NT2/D1 (cell line): ENCODE measurements around the gene CRY2.

Experiments
- DNase-seq: peaks from one replicate; pipeline ENCODE4 v3.0.0-alpha.2; 2011; ENCODE audit warnings: low read depth, low spot score
- H3K27me3 ChIP-seq: 2 replicates; pipeline ENCODE4 v1.6.0; 2011; ENCODE audit warnings: mild to moderate bottlenecking; ENCODE audit not compliant: insufficient read length, insufficient read depth
- H3K36me3 ChIP-seq: 2 replicates; pipeline ENCODE4 v1.6.1; 2011; ENCODE audit warnings: mild to moderate bottlenecking, low read length, mixed read lengths; ENCODE audit not compliant: insufficient read depth, insufficient read length
- H3K4me1 ChIP-seq: 2 replicates; pipeline ENCODE4 v1.5.1; 2011; ENCODE audit not compliant: insufficient read depth, insufficient read length
- H3K4me3 ChIP-seq: 2 replicates; pipeline ENCODE4 v1.5.1; 2011; ENCODE audit warnings: low read depth; ENCODE audit not compliant: insufficient read length
- H3K9ac ChIP-seq: 2 replicates; pipeline ENCODE4 v1.6.0; 2011; ENCODE audit warnings: low read depth; ENCODE audit not compliant: insufficient read length
- H3K9me3 ChIP-seq: 2 replicates; pipeline ENCODE4 v1.5.1; 2011; ENCODE audit warnings: mild to moderate bottlenecking, low read length; ENCODE audit not compliant: insufficient read depth
- SUZ12 ChIP-seq: IDR thresholded peaks from 2 replicates; pipeline ENCODE4 v1.6.1; 2011; ENCODE audit not compliant: insufficient read length, insufficient read depth; ENCODE audit errors: extremely low read depth
- YY1 ChIP-seq: IDR thresholded peaks from 2 replicates; pipeline ENCODE4 v1.6.1; 2011; ENCODE audit not compliant: insufficient read length, insufficient read depth
- ZNF274 ChIP-seq: IDR thresholded peaks from 2 replicates; pipeline ENCODE4 v1.6.1; 2011; ENCODE audit warnings: mild to moderate bottlenecking, low read depth, low read length

The CRY2 gene

GRCh38 chr11:45918962-45919675, 71.8 kb downstream of the CRY2 start:
- TF ChIP-seq YY1: no peak
- TF ChIP-seq SUZ12: no peak
- TF ChIP-seq ZNF274: no peak
- DNase-seq: no peak
- peaks cover 29% of the 10 kb centered on the region for H3K27me3 ChIP-seq
- peak overlapping the region; percentile 98 for H3K4me3 ChIP-seq
- H3K4me1 ChIP-seq: peaks cover 27% of the 10 kb centered on the region
- H3K36me3 ChIP-seq: peaks cover 23% of the 10 kb centered on the region
- H3K9me3 ChIP-seq: no peaks in the 10 kb centered on the region
- peak overlapping the region; percentile 68 for H3K9ac ChIP-seq

- Histone ChIP-seq H3K4me3 (no peak overlapping the region), H3K36me3 (peaks cover 14% of the 10 kb centered on the region), H3K9ac (peak overlapping the region; percentile 34), H3K27me3 (peaks cover 29% of the 10 kb centered on the region), H3K9me3 (no peaks in the 10 kb centered on the region), H3K4me1 (peaks cover 27% of the 10 kb centered on the region)
- no peak for TF ChIP-seq YY1
- TF ChIP-seq ZNF274: no peak
- no peak for DNase-seq
Observed at GRCh38 chr11:45919806-45920530, 72.7 kb downstream of the CRY2 start.

GRCh38 chr11:45920531-45921477, 73.5 kb downstream of the CRY2 start:
- Histone ChIP-seq H3K27me3 (peaks cover 29% of the 10 kb centered on the region), H3K4me1 (peaks cover 27% of the 10 kb centered on the region), H3K9ac (peak overlapping the region; percentile 51), H3K9me3 (no peaks in the 10 kb centered on the region), H3K36me3 (peaks cover 6% of the 10 kb centered on the region), H3K4me3 (no peak overlapping the region)
- TF ChIP-seq ZNF274 (no peak), SUZ12 (no peak), YY1 (no peak)
- DNase-seq: no peak

- H3K27me3 ChIP-seq: peaks cover 29% of the 10 kb centered on the region
- peak overlapping the region; percentile 67 for H3K4me3 ChIP-seq
- peak overlapping the region; percentile 51 for H3K9ac ChIP-seq
- peaks cover 7% of the 10 kb centered on the region for H3K36me3 ChIP-seq
- peaks cover 26% of the 10 kb centered on the region for H3K4me1 ChIP-seq
- no peak for DNase-seq
- no peak for TF ChIP-seq ZNF274
- no peak for TF ChIP-seq YY1
- TF ChIP-seq SUZ12: peak; percentile 27
- H3K9me3 ChIP-seq: no peaks in the 10 kb centered on the region
Observed at GRCh38 chr11:45921561-45922424, 74.5 kb downstream of the CRY2 start.

- H3K27me3 ChIP-seq: peaks cover 29% of the 10 kb centered on the region
- DNase-seq: no peak
- TF ChIP-seq ZNF274 (no peak), SUZ12 (peak; percentile 17)
- peak within 1 kb of the TSS; percentile 67 for H3K4me3 ChIP-seq
- no peaks in the 10 kb centered on the region for H3K9me3 ChIP-seq
- H3K36me3 ChIP-seq: peaks cover 13% of the 10 kb centered on the region
- H3K9ac ChIP-seq: peak within 1 kb of the TSS; percentile 88
- peaks cover 26% of the 10 kb centered on the region for H3K4me1 ChIP-seq
Observed at GRCh38 chr11:45922425-45923082, 75.3 kb downstream of the CRY2 start, which contains the start of gene LARGE2. LARGE2 (plus strand) TSS chr11:45922656; CDS start chr11:45922883, 227 bp downstream.
